GM18867 (cell line): Measurements from ENCODE around the gene CXCL12.

Source experiments
- ATAC-seq: cut with Tn5 transposase; IDR thresholded peaks from one replicate; pipeline ENCODE4 v1.9.1; 2021; ENCODE audit warnings: mild to moderate bottlenecking, moderate library complexity; ENCODE audit not compliant: unreplicated experiment

Gene CXCL12

GRCh38 chr10:44399659-44400451 lies 15.0 kb upstream of the CXCL12 start:
- ATAC-seq = no peak

- no peak for ATAC-seq
These were observed 14.1 kb upstream of the CXCL12 start for GRCh38 chr10:44398747-44399658.

- no peak for ATAC-seq
These were observed 13.4 kb upstream of the CXCL12 start for GRCh38 chr10:44398271-44398670.

- ATAC-seq = no peak
These were observed 12.8 kb upstream of the CXCL12 start for GRCh38 chr10:44397476-44398225.

- ATAC-seq = no peak
These were observed 11.8 kb upstream of the CXCL12 start for GRCh38 chr10:44396671-44397191.

GRCh38 chr10:44395902-44396670 lies 11.2 kb upstream of the CXCL12 start:
- no peak for ATAC-seq

GRCh38 chr10:44395396-44395795 lies 10.5 kb upstream of the CXCL12 start:
- no peak for ATAC-seq

GRCh38 chr10:44394696-44395381 lies 9.9 kb upstream of the CXCL12 start:
- ATAC-seq = no peak

- ATAC-seq = no peak
These were observed 9.1 kb upstream of the CXCL12 start for GRCh38 chr10:44393834-44394547.

- no peak for ATAC-seq
These were observed 8.2 kb upstream of the CXCL12 start for GRCh38 chr10:44393051-44393630.

GRCh38 chr10:44392420-44392819 lies 7.5 kb upstream of the CXCL12 start:
- no peak for ATAC-seq

GRCh38 chr10:44391981-44392380 lies 7.1 kb upstream of the CXCL12 start:
- ATAC-seq = no peak

GRCh38 chr10:44390585-44391072 lies 5.7 kb upstream of the CXCL12 start:
- ATAC-seq = no peak

- no peak for ATAC-seq
These were observed 4.7 kb upstream of the CXCL12 start for GRCh38 chr10:44389556-44389955.

- no peak for ATAC-seq
These were observed 4.3 kb upstream of the CXCL12 start for GRCh38 chr10:44389150-44389549.

GRCh38 chr10:44388641-44389040 lies 3.7 kb upstream of the CXCL12 start:
- ATAC-seq = no peak

- no peak for ATAC-seq
These were observed 3.0 kb upstream of the CXCL12 start for GRCh38 chr10:44387853-44388251.

- peak; percentile 66 for ATAC-seq
These were observed 1.7 kb upstream of the CXCL12 start for GRCh38 chr10:44386546-44387052.
